WERI-Rb-1 (cell line): Measurements from ENCODE around the gene PNMA6E.

Experiments used
- DNase-seq: peaks from one replicate; pipeline ENCODE4 v3.0.0-alpha.2; 2020
- H3K27ac ChIP-seq: fragments of 250-450 bp; sonication (Bioruptor Pico); 2 replicates; pipeline ENCODE4 v1.5.1; 2020; ENCODE audit warnings: mild to moderate bottlenecking, moderate library complexity
- H3K27me3 ChIP-seq: fragments of 250-450 bp; sonication (Bioruptor Pico); 2 replicates; pipeline ENCODE4 v1.5.1; 2021; ENCODE audit warnings: mild to moderate bottlenecking, low read depth, moderate library complexity; ENCODE audit not compliant: insufficient read depth, severe bottlenecking
- H3K36me3 ChIP-seq: fragments of 250-450 bp; sonication (Bioruptor Pico); 2 replicates; pipeline ENCODE4 v1.5.1; 2020; ENCODE audit warnings: mild to moderate bottlenecking, moderate library complexity
- H3K4me3 ChIP-seq: 2 replicates; pipeline ENCODE4 v1.5.1; 2011; ENCODE audit warnings: low read depth, mild to moderate bottlenecking, control low read depth, low read length
- H3K9me3 ChIP-seq: fragments of 250-450 bp; sonication (Bioruptor Pico); 2 replicates; pipeline ENCODE4 v1.5.1; 2021; ENCODE audit warnings: mild to moderate bottlenecking, moderate library complexity; ENCODE audit not compliant: severe bottlenecking
- CTCF ChIP-seq: IDR thresholded peaks from 2 replicates; pipeline ENCODE4 v1.5.1; 2011; ENCODE audit warnings: low read depth, mild to moderate bottlenecking, control low read depth, inconsistent platforms, low read length

PNMA6E gene

GRCh38 chrX:153379508-153379907 lies 21.6 kb downstream of the PNMA6E start:
- H3K27ac ChIP-seq = no peak overlapping the region
- H3K27me3 ChIP-seq = peaks cover 6% of the 10 kb centered on the region
- no peaks in the 10 kb centered on the region for H3K36me3 ChIP-seq
- no peak for TF ChIP-seq CTCF
- H3K4me3 ChIP-seq = no peak overlapping the region
- DNase-seq = no peak
- peaks cover 7% of the 10 kb centered on the region for H3K9me3 ChIP-seq

GRCh38 chrX:153378607-153379006 lies 22.5 kb downstream of the PNMA6E start:
- peak; percentile 48 for DNase-seq
- H3K9me3 ChIP-seq = peaks cover 7% of the 10 kb centered on the region
- H3K27me3 ChIP-seq = peaks cover 9% of the 10 kb centered on the region
- H3K27ac ChIP-seq = no peak overlapping the region
- no peak overlapping the region for H3K4me3 ChIP-seq
- no peaks in the 10 kb centered on the region for H3K36me3 ChIP-seq
- no peak for TF ChIP-seq CTCF

GRCh38 chrX:153377727-153378126 lies 23.4 kb downstream of the PNMA6E start:
- H3K27ac ChIP-seq = no peak overlapping the region
- peaks cover 2% of the 10 kb centered on the region for H3K9me3 ChIP-seq
- no peak for DNase-seq
- TF ChIP-seq CTCF = no peak
- peaks cover 12% of the 10 kb centered on the region for H3K27me3 ChIP-seq
- no peak overlapping the region for H3K4me3 ChIP-seq
- no peaks in the 10 kb centered on the region for H3K36me3 ChIP-seq

DNA sequence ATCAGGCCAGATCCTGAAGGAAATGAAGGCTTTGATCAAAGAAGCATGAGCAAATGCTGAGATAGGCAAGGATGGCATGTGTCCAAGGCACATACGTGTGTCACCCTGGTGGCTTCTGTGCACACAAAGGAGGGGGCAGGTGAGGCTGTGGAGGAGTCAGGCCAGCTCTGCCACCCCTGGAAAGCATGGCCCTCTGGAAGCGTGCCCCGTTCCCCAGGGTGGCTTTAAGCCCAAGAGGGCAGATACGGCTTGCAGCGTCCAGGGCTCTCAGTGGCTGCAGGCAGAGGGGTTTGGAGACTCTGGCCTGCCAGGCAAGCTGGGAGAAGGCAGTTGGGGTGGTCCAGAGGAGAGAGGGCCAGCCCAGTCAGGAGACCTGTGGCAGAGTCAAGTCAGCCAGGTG lies 25.6 kb downstream of the PNMA6E start:
- TF ChIP-seq CTCF = no peak
- Histone ChIP-seq H3K27ac (no peak overlapping the region), H3K4me3 (no peak overlapping the region), H3K36me3 (no peaks in the 10 kb centered on the region), H3K27me3 (peaks cover 14% of the 10 kb centered on the region), H3K9me3 (no peaks in the 10 kb centered on the region)
- no peak for DNase-seq

DNA sequence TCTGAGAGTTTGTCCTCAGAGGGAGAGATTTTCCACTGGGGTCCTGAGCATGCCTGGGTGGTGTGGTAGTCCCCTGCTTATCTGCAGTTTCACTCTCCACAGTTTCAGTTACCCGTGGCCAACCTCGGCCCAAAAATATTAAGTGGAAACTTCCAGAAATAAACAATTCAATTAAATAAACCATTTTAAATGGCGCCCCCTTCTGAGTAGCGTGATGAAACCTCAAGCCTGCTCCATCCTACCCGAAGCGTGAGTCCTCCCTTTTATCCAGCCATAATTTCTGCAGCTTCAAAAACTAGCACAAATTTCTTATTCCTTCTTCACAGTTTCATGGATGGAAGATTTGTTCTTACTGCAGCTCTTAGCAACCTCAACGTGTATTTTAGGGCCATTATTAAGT lies 26.7 kb downstream of the PNMA6E start:
- no peak for DNase-seq
- Histone ChIP-seq H3K27me3 (peaks cover 22% of the 10 kb centered on the region), H3K9me3 (no peaks in the 10 kb centered on the region), H3K4me3 (no peak overlapping the region), H3K36me3 (no peaks in the 10 kb centered on the region), H3K27ac (no peak overlapping the region)
- TF ChIP-seq CTCF = 0 out of 2 replicates have a peak, but pooled peaks have one; percentile 11

- Histone ChIP-seq H3K27ac (no peak overlapping the region), H3K9me3 (no peaks in the 10 kb centered on the region)
- no peak for TF ChIP-seq CTCF
These were observed 28.2 kb downstream of the PNMA6E start for GRCh38 chrX:153372949-153373348.

More at GRCh38 chrX:153372949-153373348, 28.2 kb downstream of the PNMA6E start:
- Histone ChIP-seq H3K36me3 (no peaks in the 10 kb centered on the region), H3K27me3 (peaks cover 23% of the 10 kb centered on the region), H3K4me3 (no peak overlapping the region)
- DNase-seq = no peak
